ENCODE measurements around the gene RNF212B. TPM values are rescaled to one million over a fixed set of nuclear protein-coding genes. Genes with fewer than 3 reads are reported as not detected.
"Not testable (repeated sequence)": the region's sequence is repeated elsewhere in the genome, so short reads cannot be mapped to it uniquely, and the experiment has no call there.

Gene RNF212B
- polyA plus RNA-seq, 1 donor = 0.34 TPM

DNA sequence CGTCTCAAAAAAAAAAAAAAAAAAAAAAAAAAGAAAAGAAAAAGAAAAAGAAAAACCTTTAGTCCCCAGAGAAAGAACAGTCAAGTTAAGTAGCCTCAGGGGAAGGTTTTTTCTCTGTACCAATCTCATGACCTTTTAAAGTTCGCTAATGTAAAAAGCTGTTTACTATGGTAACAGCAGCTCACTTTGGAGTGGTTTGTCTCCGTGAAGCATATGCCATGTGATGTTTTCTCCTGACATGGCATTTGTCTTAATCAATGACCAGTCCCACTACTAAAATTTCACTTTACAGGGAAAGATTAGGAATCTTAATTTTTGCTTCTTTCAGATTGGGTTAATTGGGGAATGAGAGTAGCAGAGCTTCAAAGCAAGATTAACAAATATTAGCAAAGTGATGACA is 4.3 kb downstream of the RNF212B start:
- Histone ChIP-seq H3K4me3 (ENCODE audit: low read length) (no peak overlapping the region), H3K9me3 (ENCODE audit: control insufficient read depth, low read depth, low read length) (no peaks in the 10 kb centered on the region), H3K27ac (ENCODE audit: low read length) (no peak overlapping the region), H3K4me1 (ENCODE audit: control insufficient read depth, insufficient read depth, low read length) (peaks cover 22% of the 10 kb centered on the region), H3K36me3 (ENCODE audit: control insufficient read depth, insufficient read depth, low read length) (no peaks in the 10 kb centered on the region), H3K27me3 (ENCODE audit: control insufficient read depth, insufficient read depth, low read length) (no peaks in the 10 kb centered on the region)
- DNase-seq = no peak
- whole genome bisulfite sequencing (ENCODE audit: insufficient coverage, low lambda C conversion rate) = no CpG with 5 or more reads among the region's 3 CpGs

GRCh38 chr14:23243066-23243465 is 5.3 kb downstream of the RNF212B start:
- H3K27ac ChIP-seq (ENCODE audit: low read length) = no peak overlapping the region
- no CpG with 5 or more reads among the region's 2 CpGs for WGBS (ENCODE audit: insufficient coverage, low lambda C conversion rate)

GRCh38 chr14:23245282-23245681 is 7.5 kb downstream of the RNF212B start:
- Histone ChIP-seq H3K27me3 (ENCODE audit: control insufficient read depth, insufficient read depth, low read length) (no peaks in the 10 kb centered on the region), H3K36me3 (ENCODE audit: control insufficient read depth, insufficient read depth, low read length) (no peaks in the 10 kb centered on the region), H3K4me3 (ENCODE audit: low read length) (no peak overlapping the region), H3K27ac (ENCODE audit: low read length) (peak overlapping the region; percentile 89), H3K4me1 (ENCODE audit: control insufficient read depth, insufficient read depth, low read length) (peaks cover 19% of the 10 kb centered on the region), H3K9me3 (ENCODE audit: control insufficient read depth, low read depth, low read length) (no peaks in the 10 kb centered on the region)
- peak; percentile 69 to 85 for DNase-seq

More at GRCh38 chr14:23243066-23243465, 5.3 kb downstream of the RNF212B start:
- H3K9me3 ChIP-seq (ENCODE audit: control insufficient read depth, low read depth, low read length) = no peaks in the 10 kb centered on the region
- H3K4me1 ChIP-seq (ENCODE audit: control insufficient read depth, insufficient read depth, low read length) = peaks cover 20% of the 10 kb centered on the region
- H3K27me3 ChIP-seq (ENCODE audit: control insufficient read depth, insufficient read depth, low read length) = no peaks in the 10 kb centered on the region
- no peak for DNase-seq
- no peak overlapping the region for H3K4me3 ChIP-seq (ENCODE audit: low read length)
- H3K36me3 ChIP-seq (ENCODE audit: control insufficient read depth, insufficient read depth, low read length) = no peaks in the 10 kb centered on the region

- no peak overlapping the region for H3K4me3 ChIP-seq (ENCODE audit: low read length)
- no peak for DNase-seq
- no CpG with 5 or more reads among the region's 7 CpGs for WGBS (ENCODE audit: insufficient coverage, low lambda C conversion rate)
- no peaks in the 10 kb centered on the region for H3K36me3 ChIP-seq (ENCODE audit: control insufficient read depth, insufficient read depth, low read length)
- H3K9me3 ChIP-seq (ENCODE audit: control insufficient read depth, low read depth, low read length) = no peaks in the 10 kb centered on the region
- peaks cover 19% of the 10 kb centered on the region for H3K4me1 ChIP-seq (ENCODE audit: control insufficient read depth, insufficient read depth, low read length)
- no peak overlapping the region for H3K27ac ChIP-seq (ENCODE audit: low read length)
- no peaks in the 10 kb centered on the region for H3K27me3 ChIP-seq (ENCODE audit: control insufficient read depth, insufficient read depth, low read length)
Measured at GRCh38 chr14:23248601-23249000, 10.9 kb downstream of the RNF212B start.

GRCh38 chr14:23249824-23250223 is 12.1 kb downstream of the RNF212B start:
- no peaks in the 10 kb centered on the region for H3K9me3 ChIP-seq (ENCODE audit: control insufficient read depth, low read depth, low read length)
- peaks cover 13% of the 10 kb centered on the region for H3K4me1 ChIP-seq (ENCODE audit: control insufficient read depth, insufficient read depth, low read length)
- no peak overlapping the region for H3K27ac ChIP-seq (ENCODE audit: low read length)
- no peak overlapping the region for H3K4me3 ChIP-seq (ENCODE audit: low read length)
- 48% methylated on average over 2 of the region's 6 CpGs for WGBS (ENCODE audit: insufficient coverage, low lambda C conversion rate)
- DNase-seq = no peak
- no peaks in the 10 kb centered on the region for H3K27me3 ChIP-seq (ENCODE audit: control insufficient read depth, insufficient read depth, low read length)
- no peaks in the 10 kb centered on the region for H3K36me3 ChIP-seq (ENCODE audit: control insufficient read depth, insufficient read depth, low read length)

DNA sequence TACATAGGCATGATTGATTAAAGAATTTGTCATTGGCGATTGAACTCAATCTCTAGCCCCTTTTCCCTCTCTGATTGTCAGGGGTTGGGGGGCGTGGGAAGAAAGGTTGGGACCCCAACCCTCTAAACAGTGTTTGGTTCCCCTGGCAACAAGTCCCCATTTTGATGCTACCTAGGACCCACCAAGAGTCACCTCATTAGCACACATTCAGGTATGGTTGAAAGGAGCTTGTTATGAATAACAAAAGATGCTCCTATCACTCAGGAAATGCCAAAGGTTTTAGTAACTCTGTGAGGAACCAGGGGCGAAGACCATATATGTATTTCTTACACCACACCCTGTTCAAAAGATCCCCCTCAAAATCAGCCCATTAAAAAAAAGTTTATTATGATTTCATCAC is 14.3 kb downstream of the RNF212B start:
- WGBS (ENCODE audit: insufficient coverage, low lambda C conversion rate) = no CpG with 5 or more reads among the region's 3 CpGs
- Histone ChIP-seq H3K36me3 (ENCODE audit: control insufficient read depth, insufficient read depth, low read length) (no peaks in the 10 kb centered on the region), H3K27me3 (ENCODE audit: control insufficient read depth, insufficient read depth, low read length) (no peaks in the 10 kb centered on the region), H3K9me3 (ENCODE audit: control insufficient read depth, low read depth, low read length) (no peaks in the 10 kb centered on the region), H3K4me1 (ENCODE audit: control insufficient read depth, insufficient read depth, low read length) (no peaks in the 10 kb centered on the region), H3K27ac (ENCODE audit: low read length) (no peak overlapping the region), H3K4me3 (ENCODE audit: low read length) (no peak overlapping the region)
- DNase-seq = no peak

DNA sequence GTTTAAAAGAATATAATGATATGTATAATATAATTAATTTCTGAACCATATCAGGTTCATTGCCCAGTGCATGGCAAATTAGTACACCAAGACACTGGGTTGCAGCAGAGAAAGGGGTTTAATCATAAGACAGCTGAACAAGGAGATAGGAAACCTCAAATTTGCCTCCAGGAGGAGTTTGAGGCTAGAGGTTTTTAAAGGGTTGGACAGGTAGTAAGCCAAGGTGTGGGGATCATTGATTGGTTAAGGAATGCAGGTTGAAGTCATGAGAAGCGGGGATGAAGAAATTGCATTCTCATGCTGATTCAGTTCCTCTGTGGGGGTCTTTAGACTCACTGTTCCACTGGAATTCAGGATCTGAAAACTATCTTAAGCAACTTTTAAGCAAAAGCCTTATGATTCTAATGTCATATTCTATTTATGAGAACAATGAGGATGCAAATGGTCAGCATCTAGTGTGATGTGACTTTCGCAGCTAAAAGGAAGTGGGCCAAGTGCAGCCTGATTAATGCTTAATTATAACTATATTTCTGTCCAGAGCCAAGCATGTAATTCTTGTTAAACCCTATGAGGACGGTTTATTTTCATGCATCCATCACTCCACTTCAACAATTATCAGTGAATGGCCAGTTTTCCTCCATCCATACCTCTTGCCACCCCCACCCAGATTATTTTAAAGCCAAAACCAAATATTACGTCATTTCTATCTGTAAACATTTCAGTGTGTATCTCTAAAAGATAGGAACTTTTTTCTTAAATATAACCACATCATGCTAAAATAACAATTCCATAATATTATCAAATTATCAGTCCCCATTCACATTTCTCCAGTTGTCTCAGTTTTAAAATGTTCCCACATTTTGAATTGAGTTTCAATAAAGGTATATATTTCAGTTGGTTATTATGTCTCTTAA is 14.9 kb downstream of the RNF212B start:
- Histone ChIP-seq H3K27ac (ENCODE audit: low read length) (no peak overlapping the region), H3K9me3 (ENCODE audit: control insufficient read depth, low read depth, low read length) (no peaks in the 10 kb centered on the region), H3K4me3 (ENCODE audit: low read length) (no peak overlapping the region), H3K27me3 (ENCODE audit: control insufficient read depth, insufficient read depth, low read length) (no peaks in the 10 kb centered on the region), H3K4me1 (ENCODE audit: control insufficient read depth, insufficient read depth, low read length) (no peaks in the 10 kb centered on the region), H3K36me3 (ENCODE audit: control insufficient read depth, insufficient read depth, low read length) (no peaks in the 10 kb centered on the region)
- no peak for DNase-seq
- WGBS (ENCODE audit: insufficient coverage, low lambda C conversion rate) = 91% methylated on average over 1 of the region's 4 CpGs

GRCh38 chr14:23258256-23258655 is 20.5 kb downstream of the RNF212B start:
- no peak overlapping the region for H3K4me3 ChIP-seq (ENCODE audit: low read length)
- H3K4me1 ChIP-seq (ENCODE audit: control insufficient read depth, insufficient read depth, low read length) = no peaks in the 10 kb centered on the region
- no peaks in the 10 kb centered on the region for H3K9me3 ChIP-seq (ENCODE audit: control insufficient read depth, low read depth, low read length)
- no peaks in the 10 kb centered on the region for H3K36me3 ChIP-seq (ENCODE audit: control insufficient read depth, insufficient read depth, low read length)
- no CpG with 5 or more reads among the region's 5 CpGs for WGBS (ENCODE audit: insufficient coverage, low lambda C conversion rate)
- H3K27me3 ChIP-seq (ENCODE audit: control insufficient read depth, insufficient read depth, low read length) = no peaks in the 10 kb centered on the region
- DNase-seq = no peak
- H3K27ac ChIP-seq (ENCODE audit: low read length) = no peak overlapping the region

DNA sequence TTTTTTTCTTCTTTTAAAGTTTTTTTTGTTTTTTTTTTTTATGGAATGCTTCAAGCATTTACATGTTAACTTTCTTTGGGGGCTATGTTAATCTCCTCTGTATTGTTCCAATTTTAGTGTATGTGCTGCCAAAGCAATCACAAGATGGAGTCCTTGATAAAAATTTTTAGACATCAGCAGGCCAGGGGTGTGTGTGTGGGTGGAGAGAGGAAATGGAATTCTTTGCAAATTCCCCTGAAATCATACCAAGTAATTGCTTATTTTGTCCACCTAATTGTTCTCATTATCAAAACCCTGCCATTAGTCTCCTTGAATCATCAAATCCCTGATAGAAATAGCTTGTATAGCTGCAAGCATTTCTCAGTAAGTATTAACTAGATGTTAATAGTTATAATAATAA is 21.7 kb downstream of the RNF212B start:
- Histone ChIP-seq H3K9me3 (ENCODE audit: control insufficient read depth, low read depth, low read length) (no peaks in the 10 kb centered on the region), H3K4me3 (ENCODE audit: low read length) (no peak overlapping the region), H3K27me3 (ENCODE audit: control insufficient read depth, insufficient read depth, low read length) (no peaks in the 10 kb centered on the region), H3K4me1 (ENCODE audit: control insufficient read depth, insufficient read depth, low read length) (no peaks in the 10 kb centered on the region), H3K27ac (ENCODE audit: low read length) (no peak overlapping the region), H3K36me3 (ENCODE audit: control insufficient read depth, insufficient read depth, low read length) (no peaks in the 10 kb centered on the region)
- DNase-seq = no peak

DNA sequence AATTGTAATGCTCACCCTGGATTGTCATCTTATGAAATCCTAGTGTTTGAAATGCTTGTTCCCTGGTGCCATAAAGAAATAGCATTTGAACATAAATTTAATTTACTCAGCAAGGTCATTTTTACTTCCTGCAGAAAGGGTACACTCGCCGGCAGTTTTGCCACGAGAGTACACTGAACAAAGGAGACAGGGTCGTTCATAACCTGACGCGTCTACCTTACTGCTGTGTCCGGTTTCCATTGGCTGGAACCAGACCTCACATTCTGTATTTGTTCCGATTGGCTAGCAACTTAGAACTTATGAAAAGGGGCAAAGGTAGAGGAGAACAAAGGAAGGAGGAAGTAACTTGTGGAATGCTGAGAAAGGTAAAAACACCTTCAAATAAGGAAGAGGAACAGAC is 23.1 kb downstream of the RNF212B start:
- H3K27ac ChIP-seq (ENCODE audit: low read length); H3K36me3 ChIP-seq (ENCODE audit: control insufficient read depth, insufficient read depth, low read length): not testable (repeated sequence)
- WGBS (ENCODE audit: insufficient coverage, low lambda C conversion rate) = no CpG with 5 or more reads among the region's 8 CpGs

DNA sequence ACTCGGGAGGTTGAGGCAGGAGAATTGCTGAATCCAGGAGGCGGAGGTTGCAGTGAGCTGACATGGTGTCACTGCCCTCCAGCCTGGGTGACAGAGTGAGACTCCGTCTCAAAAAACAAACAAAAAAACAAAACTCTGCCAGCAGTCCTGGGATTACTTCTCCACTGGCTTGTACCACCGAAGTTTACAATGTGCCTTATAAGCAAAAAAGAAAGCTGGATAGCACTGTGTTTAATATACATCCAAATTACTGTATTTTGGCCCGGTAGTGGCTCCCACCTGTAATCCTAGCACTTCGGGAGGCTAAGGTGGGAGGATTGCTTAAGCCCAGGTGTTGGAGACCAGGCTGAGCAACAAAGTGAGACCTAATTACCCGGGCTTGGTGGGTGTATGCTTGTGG is 31.5 kb downstream of the RNF212B start:
- no peaks in the 10 kb centered on the region for H3K9me3 ChIP-seq (ENCODE audit: control insufficient read depth, low read depth, low read length)
- no peak for DNase-seq
- no peak overlapping the region for H3K4me3 ChIP-seq (ENCODE audit: low read length)
- H3K27me3 ChIP-seq (ENCODE audit: control insufficient read depth, insufficient read depth, low read length) = no peaks in the 10 kb centered on the region
- H3K27ac ChIP-seq (ENCODE audit: low read length) = no peak overlapping the region
- no peaks in the 10 kb centered on the region for H3K4me1 ChIP-seq (ENCODE audit: control insufficient read depth, insufficient read depth, low read length)
- WGBS (ENCODE audit: insufficient coverage, low lambda C conversion rate) = 100% methylated on average over 1 of the region's 7 CpGs
- H3K36me3 ChIP-seq (ENCODE audit: control insufficient read depth, insufficient read depth, low read length) = no peaks in the 10 kb centered on the region

More for the DNA sequence above, 23.1 kb downstream of the RNF212B start:
- H3K4me3 ChIP-seq (ENCODE audit: low read length); H3K4me1 ChIP-seq (ENCODE audit: control insufficient read depth, insufficient read depth, low read length); H3K27me3 ChIP-seq (ENCODE audit: control insufficient read depth, insufficient read depth, low read length); H3K9me3 ChIP-seq (ENCODE audit: control insufficient read depth, low read depth, low read length); DNase-seq: not testable (repeated sequence)

Data from large intestine (tissue), 3 donors.